ENCODE data around the gene IFT57. TPM values are rescaled to one million over a fixed set of nuclear protein-coding genes. Genes with fewer than 3 reads are reported as not detected.

The IFT57 gene
- total RNA-seq, 4 donors from 2014 or later: 48.4 to 64.2 (median 55.1) TPM

- no peaks in the 10 kb centered on the region for H3K36me3 ChIP-seq
- H3K4me1 ChIP-seq: no peaks in the 10 kb centered on the region
- no peak for ATAC-seq
- TF ChIP-seq CTCF (IDR thresholded peaks at IDR 0.05) (no peak), POLR2AphosphoS5 (IDR thresholded peaks at IDR 0.05) (no peak), EP300 (IDR thresholded peaks at IDR 0.05) (no peak), POLR2A (IDR thresholded peaks at IDR 0.05) (no peak)
- H3K9me3 ChIP-seq: no peaks in the 10 kb centered on the region
- H3K27ac ChIP-seq: no peak overlapping the region
- WGBS, 2 donors (ENCODE audit: low coverage in 1 of 2): 82 to 100% methylated on average over 1 to 2 of the region's 3 CpGs
- no peak overlapping the region for H3K4me3 ChIP-seq
- H3K27me3 ChIP-seq: no peaks in the 10 kb centered on the region
Measured at GRCh38 chr3:108122276-108122675, 99.9 kb downstream of the IFT57 start.

- Histone ChIP-seq H3K27me3 (no peaks in the 10 kb centered on the region), H3K9me3 (no peaks in the 10 kb centered on the region), H3K27ac (no peak overlapping the region), H3K4me1 (no peaks in the 10 kb centered on the region), H3K4me3 (no peak overlapping the region), H3K36me3 (no peaks in the 10 kb centered on the region)
- 93 to 94% methylated on average over 3 of the region's 3 CpGs for WGBS, 2 donors (ENCODE audit: low coverage in 1 of 2)
- no peak for ATAC-seq
- TF ChIP-seq POLR2AphosphoS5 (IDR thresholded peaks at IDR 0.05): no peak
- TF ChIP-seq EP300 (IDR thresholded peaks at IDR 0.05): no peak
- no peak for TF ChIP-seq POLR2A (IDR thresholded peaks at IDR 0.05)
- TF ChIP-seq CTCF (IDR thresholded peaks at IDR 0.05): no peak
Measured at GRCh38 chr3:108119398-108120104, 102.7 kb downstream of the IFT57 start.

GRCh38 chr3:108118038-108118768 lies 104.0 kb downstream of the IFT57 start:
- Histone ChIP-seq H3K27ac (no peak overlapping the region), H3K27me3 (no peaks in the 10 kb centered on the region), H3K4me1 (no peaks in the 10 kb centered on the region), H3K9me3 (no peaks in the 10 kb centered on the region), H3K36me3 (no peaks in the 10 kb centered on the region), H3K4me3 (no peak overlapping the region)
- TF ChIP-seq EP300 (IDR thresholded peaks at IDR 0.05) (no peak), POLR2AphosphoS5 (IDR thresholded peaks at IDR 0.05) (no peak), CTCF (IDR thresholded peaks at IDR 0.05) (no peak), POLR2A (IDR thresholded peaks at IDR 0.05) (no peak)
- no peak for ATAC-seq
- WGBS, 2 donors (ENCODE audit: low coverage in 1 of 2): 60 to 79% methylated on average over 3 to 6 of the region's 6 CpGs

GRCh38 chr3:108117241-108117775 lies 104.9 kb downstream of the IFT57 start:
- H3K27me3 ChIP-seq: no peaks in the 10 kb centered on the region
- TF ChIP-seq CTCF (IDR thresholded peaks at IDR 0.05) (no peak), POLR2AphosphoS5 (IDR thresholded peaks at IDR 0.05) (no peak), EP300 (IDR thresholded peaks at IDR 0.05) (no peak), POLR2A (IDR thresholded peaks at IDR 0.05) (no peak)
- H3K36me3 ChIP-seq: no peaks in the 10 kb centered on the region
- H3K4me1 ChIP-seq: no peaks in the 10 kb centered on the region
- no peak overlapping the region for H3K4me3 ChIP-seq
- ATAC-seq: no peak
- 46 to 57% methylated on average over 5 to 6 of the region's 6 CpGs for WGBS, 2 donors (ENCODE audit: low coverage in 1 of 2)
- H3K27ac ChIP-seq: no peak overlapping the region
- no peaks in the 10 kb centered on the region for H3K9me3 ChIP-seq

Data from gastroesophageal sphincter (tissue), 4 donors.